Astrocyte (in vitro differentiated cells and primary cell): ENCODE results near the gene CYSTM1. TPM values are rescaled to one million over a fixed set of nuclear protein-coding genes. Genes with fewer than 3 reads are reported as not detected.

Experiments used
- DNase-seq: peaks from one replicate; pipeline ENCODE4 v3.0.0-alpha.2; 2010; ENCODE audit warnings: low read depth
- FAIRE-seq: peaks from 2 replicates; lab custom pipeline; 2011; peaks lifted over from hg19 to GRCh38; lab: Jason Lieb, UNC
- H2AFZ ChIP-seq: 2 replicates; pipeline ENCODE4 v1.6.0; 2012; ENCODE audit warnings: low read depth, low read length, inconsistent platforms
- H3K27ac ChIP-seq: 2 replicates; pipeline ENCODE4 v1.5.1; 2011; ENCODE audit warnings: low read depth, low read length, inconsistent platforms
- H3K27me3 ChIP-seq: 2 replicates; pipeline ENCODE4 v1.6.0; 2011; ENCODE audit warnings: low read length, inconsistent platforms; ENCODE audit not compliant: insufficient read depth
- H3K36me3 ChIP-seq: 2 replicates; pipeline ENCODE4 v1.5.1; 2011; ENCODE audit warnings: low read length, inconsistent platforms; ENCODE audit not compliant: insufficient read depth
- H3K4me1 ChIP-seq: 2 replicates; pipeline ENCODE4 v1.5.1; 2011; ENCODE audit warnings: low read length, inconsistent platforms; ENCODE audit not compliant: insufficient read depth
- H3K4me2 ChIP-seq: 2 replicates; pipeline ENCODE4 v1.6.0; 2012; ENCODE audit warnings: low read length, inconsistent platforms
- H3K4me3 ChIP-seq: 2 replicates; pipeline ENCODE4 v1.5.1; 2011; ENCODE audit warnings: low read depth, mild to moderate bottlenecking, low read length, inconsistent platforms; ENCODE audit not compliant: insufficient read depth
- H3K79me2 ChIP-seq: 2 replicates; pipeline ENCODE4 v1.6.0; 2012; ENCODE audit warnings: mild to moderate bottlenecking, low read length, inconsistent platforms; ENCODE audit not compliant: insufficient read depth
- H3K9ac ChIP-seq: 2 replicates; pipeline ENCODE4 v1.6.0; 2012; ENCODE audit warnings: mild to moderate bottlenecking, low read length, inconsistent platforms
- H3K9me3 ChIP-seq: 2 replicates; pipeline ENCODE4 v1.5.1; 2012; ENCODE audit warnings: low read depth, mild to moderate bottlenecking, low read length, inconsistent platforms; ENCODE audit not compliant: insufficient read depth
- H4K20me1 ChIP-seq: 2 replicates; pipeline ENCODE4 v1.6.0; 2012; ENCODE audit warnings: low read length, inconsistent platforms; ENCODE audit not compliant: insufficient read depth
- H3K27ac Mint-ChIP-seq: one replicate; pipeline ENCODE4 v1.8.0; 2021; ENCODE audit warnings: mild to moderate bottlenecking, mixed read lengths; ENCODE audit not compliant: unreplicated experiment
- H3K27me3 Mint-ChIP-seq: one replicate; pipeline ENCODE4 v1.8.0; 2021; ENCODE audit warnings: low read depth, mixed read lengths; ENCODE audit not compliant: unreplicated experiment
- H3K36me3 Mint-ChIP-seq: one replicate; pipeline ENCODE4 v1.8.0; 2021; ENCODE audit warnings: low read depth, mixed read lengths; ENCODE audit not compliant: unreplicated experiment
- H3K4me1 Mint-ChIP-seq: one replicate; pipeline ENCODE4 v1.8.0; 2021; ENCODE audit warnings: low read depth, mixed read lengths; ENCODE audit not compliant: unreplicated experiment
- H3K4me3 Mint-ChIP-seq: one replicate; pipeline ENCODE4 v1.8.0; 2021; ENCODE audit warnings: mild to moderate bottlenecking, moderate library complexity, mixed read lengths; ENCODE audit not compliant: unreplicated experiment
- H3K9me3 Mint-ChIP-seq: one replicate; pipeline ENCODE4 v1.8.0; 2021; ENCODE audit warnings: mild to moderate bottlenecking, mixed read lengths; ENCODE audit not compliant: unreplicated experiment
- CTCF ChIP-seq: IDR thresholded peaks from 2 replicates; pipeline ENCODE4 v1.5.1; 2011; ENCODE audit warnings: low read depth, mild to moderate bottlenecking, inconsistent platforms, low read length, moderate library complexity; ENCODE audit not compliant: insufficient read depth
- EZH2 ChIP-seq: IDR thresholded peaks from 2 replicates; pipeline ENCODE4 v1.6.1; 2012; ENCODE audit warnings: mild to moderate bottlenecking, low read length, inconsistent platforms; ENCODE audit not compliant: insufficient read depth
- total RNA-seq: library from RNA; stranded (reverse); gene quantifications from 2 replicates; pipeline ENCODE4 v1.2.1, GENCODE V29; 2021

CYSTM1 gene
- total RNA-seq, 1 donor from 2014 or later = 46.3 TPM

- peaks cover 14% of the 10 kb centered on the region for H4K20me1 ChIP-seq
- H3K79me2 ChIP-seq = peaks cover 83% of the 10 kb centered on the region
Observed at GRCh38 chr5:140253985-140254384, 79.0 kb downstream of the CYSTM1 start.

GRCh38 chr5:140255460-140256157 is 80.6 kb downstream of the CYSTM1 start:
- Mint-ChIP-seq H3K36me3 (peaks cover 5% of the 10 kb centered on the region), H3K9me3 (no peaks in the 10 kb centered on the region), H3K27me3 (no peaks in the 10 kb centered on the region), H3K27ac (no peak overlapping the region), H3K4me1 (peaks cover 53% of the 10 kb centered on the region), H3K4me3 (no peak overlapping the region)
- Histone ChIP-seq H3K9me3 (no peaks in the 10 kb centered on the region), H3K79me2 (peaks cover 82% of the 10 kb centered on the region), H3K36me3 (no peaks in the 10 kb centered on the region), H3K27ac (no peak overlapping the region), H2AFZ (no peak overlapping the region), H3K4me1 (peaks cover 36% of the 10 kb centered on the region), H3K4me3 (no peak overlapping the region), H3K9ac (no peak overlapping the region), H3K27me3 (no peaks in the 10 kb centered on the region), H4K20me1 (peaks cover 17% of the 10 kb centered on the region), H3K4me2 (no peak overlapping the region)
- no peak for TF ChIP-seq EZH2
- no peak for TF ChIP-seq CTCF
- no peak for DNase-seq
- FAIRE-seq = no peak

More at GRCh38 chr5:140253985-140254384, 79.0 kb downstream of the CYSTM1 start:
- Histone ChIP-seq H3K4me1 (peaks cover 42% of the 10 kb centered on the region), H3K4me3 (no peak overlapping the region), H3K27ac (no peak overlapping the region), H3K4me2 (no peak overlapping the region), H3K9me3 (no peaks in the 10 kb centered on the region), H2AFZ (no peak overlapping the region), H3K9ac (no peak overlapping the region), H3K36me3 (no peaks in the 10 kb centered on the region), H3K27me3 (no peaks in the 10 kb centered on the region)
- no peaks in the 10 kb centered on the region for H3K27me3 Mint-ChIP-seq
- peaks cover 10% of the 10 kb centered on the region for H3K36me3 Mint-ChIP-seq
- DNase-seq (no peak), FAIRE-seq (no peak)
- H3K4me3 Mint-ChIP-seq = no peak overlapping the region
- H3K4me1 Mint-ChIP-seq = peaks cover 53% of the 10 kb centered on the region
- no peaks in the 10 kb centered on the region for H3K9me3 Mint-ChIP-seq
- no peak overlapping the region for H3K27ac Mint-ChIP-seq
- TF ChIP-seq CTCF (no peak), EZH2 (no peak)

- Histone ChIP-seq H3K79me2 (peaks cover 85% of the 10 kb centered on the region), H3K4me3 (no peak overlapping the region), H3K27ac (no peak overlapping the region), H3K9ac (no peak overlapping the region), H4K20me1 (peaks cover 20% of the 10 kb centered on the region), H3K9me3 (no peaks in the 10 kb centered on the region), H3K27me3 (no peaks in the 10 kb centered on the region), H3K4me2 (no peak overlapping the region), H2AFZ (no peak overlapping the region), H3K4me1 (peaks cover 37% of the 10 kb centered on the region), H3K36me3 (no peaks in the 10 kb centered on the region)
- no peak overlapping the region for H3K27ac Mint-ChIP-seq
- no peaks in the 10 kb centered on the region for H3K9me3 Mint-ChIP-seq
- H3K4me1 Mint-ChIP-seq = peaks cover 56% of the 10 kb centered on the region
- no peaks in the 10 kb centered on the region for H3K27me3 Mint-ChIP-seq
- H3K36me3 Mint-ChIP-seq = peaks cover 7% of the 10 kb centered on the region
- DNase-seq = no peak
- TF ChIP-seq EZH2 = no peak
- no peak for TF ChIP-seq CTCF
- FAIRE-seq = no peak
- H3K4me3 Mint-ChIP-seq = no peak overlapping the region
Observed at GRCh38 chr5:140256726-140257125, 81.7 kb downstream of the CYSTM1 start.
